ENCODE results near the gene RAMP3.

DNA sequence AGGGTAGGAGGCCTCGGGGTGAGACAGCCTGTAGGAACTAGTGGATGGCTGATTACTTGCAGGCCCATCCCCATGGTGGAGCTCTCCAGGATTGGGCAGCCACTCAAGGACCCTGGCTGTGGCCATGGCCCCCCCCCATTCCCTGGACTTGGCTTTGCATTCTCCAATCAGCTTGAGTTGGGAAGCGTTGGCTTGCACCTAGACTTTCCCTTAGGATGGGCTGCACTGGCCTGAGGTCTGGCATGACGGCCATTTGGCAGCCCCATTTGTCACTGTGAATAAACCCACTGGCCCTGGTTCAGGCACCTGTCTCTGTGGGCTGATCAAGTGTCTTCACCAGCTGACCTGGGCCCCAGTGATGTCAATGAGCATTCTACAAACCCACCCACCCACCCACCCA lies 41.4 kb downstream of the RAMP3 start:
- TF ChIP-seq, protein P1, sequence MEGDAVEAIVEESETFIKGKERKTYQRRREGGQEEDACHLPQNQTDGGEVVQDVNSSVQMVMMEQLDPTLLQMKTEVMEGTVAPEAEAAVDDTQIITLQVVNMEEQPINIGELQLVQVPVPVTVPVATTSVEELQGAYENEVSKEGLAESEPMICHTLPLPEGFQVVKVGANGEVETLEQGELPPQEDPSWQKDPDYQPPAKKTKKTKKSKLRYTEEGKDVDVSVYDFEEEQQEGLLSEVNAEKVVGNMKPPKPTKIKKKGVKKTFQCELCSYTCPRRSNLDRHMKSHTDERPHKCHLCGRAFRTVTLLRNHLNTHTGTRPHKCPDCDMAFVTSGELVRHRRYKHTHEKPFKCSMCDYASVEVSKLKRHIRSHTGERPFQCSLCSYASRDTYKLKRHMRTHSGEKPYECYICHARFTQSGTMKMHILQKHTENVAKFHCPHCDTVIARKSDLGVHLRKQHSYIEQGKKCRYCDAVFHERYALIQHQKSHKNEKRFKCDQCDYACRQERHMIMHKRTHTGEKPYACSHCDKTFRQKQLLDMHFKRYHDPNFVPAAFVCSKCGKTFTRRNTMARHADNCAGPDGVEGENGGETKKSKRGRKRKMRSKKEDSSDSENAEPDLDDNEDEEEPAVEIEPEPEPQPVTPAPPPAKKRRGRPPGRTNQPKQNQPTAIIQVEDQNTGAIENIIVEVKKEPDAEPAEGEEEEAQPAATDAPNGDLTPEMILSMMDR (IDR thresholded peaks at IDR 0.05): no peak
- TF ChIP-seq POLR2AphosphoS5 (IDR thresholded peaks at IDR 0.05) (no peak), POLR2A (IDR thresholded peaks at IDR 0.05) (no peak), EP300 (IDR thresholded peaks at IDR 0.05) (no peak)
